T-cell (primary cell): ENCODE results near the gene CR1. TPM values are rescaled to one million over a fixed set of nuclear protein-coding genes. Genes with fewer than 3 reads are reported as not detected.

Source experiments
- ATAC-seq, 4 experiments: fragments of 200-7000 bp in 3 of 4; fragments of 150-1000 bp in 1 of 4; cut with Tn5 transposase; replicated peaks in 1 of 4; 1 replicate in 3 of 4; 2 replicates in 1 of 4; pipeline ENCODE4 v1.10.0; 2021; ENCODE audit warnings: moderate library complexity in 3 of 4, mild to moderate bottlenecking in 2 of 4, moderate number of reproducible peaks in 1 of 4
- CTCF ChIA-PET, 2 donors: fragments of 300-600 bp; sonication (Branson Sonifier 250); formaldehyde crosslinking; loops; one replicate each; lab custom pipeline; 2022; ENCODE audit warnings: antibody characterized with exemption in 2 of 2; lab: Charles Lee
- POLR2A ChIA-PET, 2 donors: fragments of 300-600 bp; sonication (Branson Sonifier 250); formaldehyde crosslinking; loops; one replicate each; lab custom pipeline; 2022; ENCODE audit warnings: antibody characterized with exemption in 2 of 2; lab: Charles Lee
- DNase-seq, 35 experiments: peaks; one replicate each; pipeline versions ENCODE4 v3.0.0 to v3.0.0-alpha.2; 2013 to 2023
- H3K27ac ChIP-seq: one replicate; pipeline ENCODE4 v1.5.1; 2013; ENCODE audit warnings: low read length
- H3K27me3 ChIP-seq, 2 experiments: replicated peaks in 1 of 2; 1 replicate in 1 of 2; 2 replicates in 1 of 2; pipeline versions ENCODE4 v1.6.1 to v1.7.0; 2013; ENCODE audit warnings: low read length in 1 of 2, mixed read lengths in 1 of 2; ENCODE audit not compliant: control insufficient read depth in 2 of 2, insufficient read depth in 2 of 2; ENCODE audit errors: extremely low read depth in 1 of 2
- H3K36me3 ChIP-seq, 2 donors: 1 replicate in 1 of 2; 2 replicates in 1 of 2; pipeline versions ENCODE4 v1.6.1 to v1.7.0; 2013; ENCODE audit warnings: low read length in 1 of 2; ENCODE audit not compliant: control insufficient read depth in 2 of 2, insufficient read depth in 1 of 2; ENCODE audit errors: extremely low read depth in 1 of 2
- H3K4me1 ChIP-seq, 2 experiments: 1 replicate in 1 of 2; 2 replicates in 1 of 2; pipeline versions ENCODE4 v1.6.1 to v1.7.0; 2013; ENCODE audit warnings: low read length in 2 of 2, mixed read lengths in 1 of 2; ENCODE audit not compliant: insufficient read depth in 2 of 2, control insufficient read depth in 1 of 2; ENCODE audit errors: extremely low read depth in 1 of 2
- H3K4me3 ChIP-seq, 2 donors: 1 replicate in 1 of 2; 2 replicates in 1 of 2; pipeline versions ENCODE4 v1.5.1 to v1.7.0; 2013; ENCODE audit warnings: mild to moderate bottlenecking in 2 of 2, low read length in 1 of 2, moderate library complexity in 1 of 2; ENCODE audit not compliant: control insufficient read depth in 1 of 2; ENCODE audit errors: extremely low read depth in 1 of 2
- H3K9me3 ChIP-seq: 2 replicates; pipeline ENCODE4 v1.7.0; 2013
- H3K27ac Mint-ChIP-seq, 2 donors: one replicate each; pipeline ENCODE4 v1.8.0; 2020 to 2021; ENCODE audit warnings: mild to moderate bottlenecking in 2 of 2, mixed read lengths in 2 of 2
- H3K27me3 Mint-ChIP-seq, 2 donors: one replicate each; pipeline ENCODE4 v1.8.0; 2021 to 2022; ENCODE audit warnings: mixed read lengths in 2 of 2
- H3K36me3 Mint-ChIP-seq: one replicate; pipeline ENCODE4 v1.8.0; 2021; ENCODE audit warnings: mixed read lengths
- H3K4me1 Mint-ChIP-seq, 3 donors: one replicate each; pipeline ENCODE4 v1.8.0; 2020 to 2022; ENCODE audit warnings: mixed read lengths in 3 of 3, mild to moderate bottlenecking in 1 of 3
- H3K4me3 Mint-ChIP-seq, 3 donors: one replicate each; pipeline ENCODE4 v1.8.0; 2020 to 2022; ENCODE audit warnings: mild to moderate bottlenecking in 3 of 3, mixed read lengths in 3 of 3, moderate library complexity in 3 of 3
- H3K9me3 Mint-ChIP-seq, 3 donors: one replicate each; pipeline ENCODE4 v1.8.0; 2020 to 2022; ENCODE audit warnings: mixed read lengths in 3 of 3
- WGBS: methylation state at CpG from one replicate; pipeline ENCODE4 v1.1.5; 2013; ENCODE audit warnings: missing lambda C conversion rate; ENCODE audit not compliant: insufficient coverage; 5-methylcytosine and 5-hydroxymethylcytosine counted together
- total RNA-seq, 35 experiments: library from RNA in 6 of 35; stranded (reverse) in 6 of 35; fragments of 120-200 nt in 1 of 35; gene quantifications; one replicate each; pipeline versions ENCODE4 v1.2.1 to v1.2.4 and lab custom pipeline; 2013 to 2026

CR1 gene
- total RNA-seq, 5 donors from 2014 or later (not counting 1 experiment from before 2014, with no cell fraction given) = 2.8 to 11.7 (median 8.8) TPM

DNA sequence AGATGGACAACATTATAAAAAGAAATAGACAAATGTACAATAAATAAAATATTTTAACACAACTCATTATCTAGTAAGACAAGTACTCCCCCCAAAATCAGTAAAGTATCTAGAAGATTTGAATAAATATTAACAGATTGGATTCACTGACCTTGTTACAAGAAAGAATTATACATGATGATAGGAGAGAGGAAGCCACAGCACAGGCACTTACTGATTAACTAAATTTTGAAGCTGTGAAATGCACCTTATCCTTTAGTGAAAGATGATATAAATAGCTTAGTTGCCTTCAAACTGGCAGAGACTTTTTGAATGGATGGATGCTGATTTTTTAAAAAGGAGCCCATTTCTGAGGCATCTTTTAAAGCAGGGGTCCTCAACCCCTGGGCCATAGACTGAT lies 8.5 kb downstream of the CR1 start:
- no peak overlapping the region for H3K4me3 Mint-ChIP-seq
- H3K27ac ChIP-seq = no peak overlapping the region
- ChIA-PET POLR2A (no interaction called here), CTCF (no interaction called here)
- H3K27me3 Mint-ChIP-seq = peaks cover 18 to 25% of the 10 kb centered on the region in 2 donors
- DNase-seq (no peak), ATAC-seq (no peak)
- H3K9me3 ChIP-seq = no peaks in the 10 kb centered on the region
- peaks cover 0 to under 1% (median 0%) of the 10 kb centered on the region in 3 donors for H3K4me1 Mint-ChIP-seq
- peaks cover 3% of the 10 kb centered on the region for H3K36me3 Mint-ChIP-seq
- H3K4me1 ChIP-seq = no peaks in the 10 kb centered on the region
- H3K4me3 ChIP-seq = no peak overlapping the region
- no peaks in the 10 kb centered on the region for H3K36me3 ChIP-seq
- H3K27ac Mint-ChIP-seq = no peak overlapping the region
- H3K9me3 Mint-ChIP-seq = no peaks in the 10 kb centered on the region
- H3K27me3 ChIP-seq = no peaks in the 10 kb centered on the region

DNA sequence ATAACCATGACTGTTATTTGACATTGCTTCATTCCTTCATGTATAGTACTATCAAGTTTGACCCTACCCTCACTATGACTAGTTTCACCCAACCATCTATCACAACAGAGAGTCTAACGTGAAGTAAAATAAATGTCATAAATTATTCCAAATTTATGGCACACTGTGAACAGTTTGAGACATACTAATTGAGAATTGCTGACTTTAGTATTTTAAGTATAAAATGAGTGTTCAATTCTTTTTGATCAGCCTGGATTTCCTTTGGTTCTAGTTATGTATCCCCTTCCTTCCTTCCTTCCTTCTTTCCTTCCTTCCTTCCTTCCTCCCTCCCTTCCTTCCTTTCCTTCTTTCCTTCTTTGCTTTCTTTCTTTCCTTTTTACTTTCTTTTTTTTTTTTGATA lies 14.5 kb downstream of the CR1 start:
- DNase-seq (no peak), ATAC-seq (no peak)
- Histone ChIP-seq H3K9me3 (no peaks in the 10 kb centered on the region), H3K27me3 (no peaks in the 10 kb centered on the region), H3K27ac (no peak overlapping the region), H3K4me1 (no peaks in the 10 kb centered on the region), H3K36me3 (no peaks in the 10 kb centered on the region), H3K4me3 (no peak overlapping the region)
- WGBS = no CpG with 5 or more reads among the region's 1 CpG
- peaks cover 0 to 12% (median 0%) of the 10 kb centered on the region in 3 donors for H3K4me1 Mint-ChIP-seq
- POLR2A ChIA-PET = no interaction called here
- CTCF ChIA-PET = interaction anchor here in 1 of 2 donors (1.4 kb wide), 1 partner anchor 9 kb away, joined by 4 read pairs; no protein-coding TSS in a partner anchor
- no peak overlapping the region for H3K27ac Mint-ChIP-seq
- H3K9me3 Mint-ChIP-seq = no peaks in the 10 kb centered on the region
- no peak overlapping the region for H3K4me3 Mint-ChIP-seq
- H3K36me3 Mint-ChIP-seq = peaks cover 3% of the 10 kb centered on the region
- H3K27me3 Mint-ChIP-seq = peaks cover 3 to 9% of the 10 kb centered on the region in 2 donors

DNA sequence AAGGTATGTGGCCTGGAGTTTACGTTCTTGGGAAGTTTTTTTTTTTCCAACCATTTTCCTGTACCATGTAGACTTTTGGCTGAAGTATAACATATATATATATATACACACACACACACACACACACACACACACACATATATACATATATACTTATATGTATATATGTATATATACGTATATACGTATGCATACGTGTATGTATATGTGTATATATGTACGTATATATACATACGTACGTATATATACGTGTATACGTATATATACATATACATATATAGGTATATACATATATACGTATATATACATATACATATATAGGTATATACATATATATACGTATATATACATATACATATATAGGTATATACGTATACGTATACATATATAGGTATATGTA lies 18.9 kb downstream of the CR1 start:
- peaks cover 1 to 4% of the 10 kb centered on the region in 2 donors for H3K27me3 Mint-ChIP-seq
- H3K36me3 Mint-ChIP-seq = no peaks in the 10 kb centered on the region
- no peaks in the 10 kb centered on the region for H3K27me3 ChIP-seq
- DNase-seq = no peak
- H3K4me3 ChIP-seq = no peak overlapping the region
- no peaks in the 10 kb centered on the region for H3K4me1 ChIP-seq
- no CpG with 5 or more reads among the region's 13 CpGs for WGBS
- no peaks in the 10 kb centered on the region for H3K9me3 ChIP-seq
- H3K27ac ChIP-seq = no peak overlapping the region
- peaks cover 0 to 12% (median 0%) of the 10 kb centered on the region in 3 donors for H3K4me1 Mint-ChIP-seq
- no peak overlapping the region for H3K4me3 Mint-ChIP-seq
- peaks cover 0 to 3% (median 0%) of the 10 kb centered on the region in 3 donors for H3K9me3 Mint-ChIP-seq
- H3K27ac Mint-ChIP-seq = no peak overlapping the region
- CTCF ChIA-PET = no interaction called here
- POLR2A ChIA-PET = no interaction called here
- ATAC-seq = no peak
- H3K36me3 ChIP-seq = no peaks in the 10 kb centered on the region

DNA sequence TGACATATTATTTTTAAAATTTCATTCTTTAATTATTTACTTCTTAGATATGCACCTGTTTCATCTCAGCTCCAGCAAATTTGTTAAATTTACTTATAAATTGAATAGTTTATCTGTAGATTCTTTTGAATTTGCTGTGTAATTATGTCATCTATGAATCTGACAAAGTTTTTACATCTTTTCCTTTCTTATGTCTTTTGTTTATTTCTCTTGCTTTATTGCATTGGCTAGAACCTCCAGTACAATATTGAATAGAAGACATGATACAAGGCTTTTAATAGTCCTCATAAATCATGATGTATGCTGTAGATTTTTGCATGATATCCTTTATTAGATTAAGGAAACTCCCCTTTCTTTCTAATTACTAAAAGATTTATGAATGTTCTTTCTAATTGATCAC lies 20.8 kb downstream of the CR1 start:
- peaks cover 0 to 3% (median 0%) of the 10 kb centered on the region in 3 donors for H3K9me3 Mint-ChIP-seq
- H3K4me3 ChIP-seq = no peak overlapping the region
- DNase-seq (no peak), ATAC-seq (no peak)
- no peak overlapping the region for H3K27ac ChIP-seq
- CTCF ChIA-PET = no interaction called here
- H3K9me3 ChIP-seq = no peaks in the 10 kb centered on the region
- H3K36me3 ChIP-seq = no peaks in the 10 kb centered on the region
- peaks cover 1 to 8% of the 10 kb centered on the region in 2 donors for H3K27me3 Mint-ChIP-seq
- H3K36me3 Mint-ChIP-seq = no peaks in the 10 kb centered on the region
- H3K27me3 ChIP-seq = peaks cover 0 to 3% of the 10 kb centered on the region in 2 experiments
- H3K4me1 Mint-ChIP-seq = peaks cover 0 to 5% (median 0%) of the 10 kb centered on the region in 3 donors
- no peak overlapping the region for H3K27ac Mint-ChIP-seq
- H3K4me3 Mint-ChIP-seq = no peak overlapping the region
- H3K4me1 ChIP-seq = no peaks in the 10 kb centered on the region
- POLR2A ChIA-PET = no interaction called here

DNA sequence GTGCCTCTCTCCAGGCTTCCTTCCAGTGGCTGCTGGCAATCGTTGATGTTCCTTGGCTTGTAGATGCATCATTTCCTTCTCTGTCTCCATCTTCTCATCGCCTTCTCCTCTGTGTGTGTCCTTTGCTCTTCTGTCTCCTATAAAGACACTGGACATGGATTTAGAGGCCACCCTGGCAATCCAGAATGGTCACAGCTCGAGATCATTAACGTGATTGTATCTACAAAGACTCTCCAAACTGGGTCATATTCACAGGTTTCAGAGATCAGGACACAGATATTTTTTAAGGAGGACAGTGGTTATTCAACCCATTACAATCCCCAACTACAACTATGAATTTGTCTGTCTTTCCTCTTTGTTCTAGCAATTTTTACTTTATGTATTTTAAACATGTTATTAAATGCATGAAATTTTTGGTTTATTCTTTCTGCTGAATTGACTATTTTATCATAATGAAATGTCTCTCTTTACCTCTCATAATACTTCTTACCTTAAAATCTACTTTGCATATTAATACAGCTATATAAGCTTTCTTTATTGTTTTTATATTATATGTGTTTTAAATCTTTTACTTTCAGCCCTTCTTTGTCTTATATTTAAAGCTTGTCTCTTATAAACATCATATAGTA lies 22.8 kb downstream of the CR1 start:
- Histone ChIP-seq H3K9me3 (no peaks in the 10 kb centered on the region), H3K4me1 (no peaks in the 10 kb centered on the region), H3K27me3 (peaks cover 0 to 3% of the 10 kb centered on the region in 2 experiments), H3K27ac (no peak overlapping the region), H3K36me3 (no peaks in the 10 kb centered on the region), H3K4me3 (no peak overlapping the region)
- peaks cover 0 to 3% (median 0%) of the 10 kb centered on the region in 3 donors for H3K9me3 Mint-ChIP-seq
- ChIA-PET POLR2A (no interaction called here), CTCF (interaction anchor here in 1 of 2 donors (1.0 kb wide), 1 partner anchor 119 kb away, joined by 3 read pairs; no protein-coding TSS in a partner anchor)
- H3K36me3 Mint-ChIP-seq = no peaks in the 10 kb centered on the region
- WGBS = 64% methylated on average over 2 of the region's 4 CpGs
- no peak for DNase-seq
- peaks cover under 1 to 9% of the 10 kb centered on the region in 2 donors for H3K27me3 Mint-ChIP-seq
- no peak overlapping the region for H3K4me3 Mint-ChIP-seq
- H3K4me1 Mint-ChIP-seq = peaks cover 0 to 2% (median 0%) of the 10 kb centered on the region in 3 donors
- H3K27ac Mint-ChIP-seq = no peak overlapping the region
- ATAC-seq = no peak

DNA sequence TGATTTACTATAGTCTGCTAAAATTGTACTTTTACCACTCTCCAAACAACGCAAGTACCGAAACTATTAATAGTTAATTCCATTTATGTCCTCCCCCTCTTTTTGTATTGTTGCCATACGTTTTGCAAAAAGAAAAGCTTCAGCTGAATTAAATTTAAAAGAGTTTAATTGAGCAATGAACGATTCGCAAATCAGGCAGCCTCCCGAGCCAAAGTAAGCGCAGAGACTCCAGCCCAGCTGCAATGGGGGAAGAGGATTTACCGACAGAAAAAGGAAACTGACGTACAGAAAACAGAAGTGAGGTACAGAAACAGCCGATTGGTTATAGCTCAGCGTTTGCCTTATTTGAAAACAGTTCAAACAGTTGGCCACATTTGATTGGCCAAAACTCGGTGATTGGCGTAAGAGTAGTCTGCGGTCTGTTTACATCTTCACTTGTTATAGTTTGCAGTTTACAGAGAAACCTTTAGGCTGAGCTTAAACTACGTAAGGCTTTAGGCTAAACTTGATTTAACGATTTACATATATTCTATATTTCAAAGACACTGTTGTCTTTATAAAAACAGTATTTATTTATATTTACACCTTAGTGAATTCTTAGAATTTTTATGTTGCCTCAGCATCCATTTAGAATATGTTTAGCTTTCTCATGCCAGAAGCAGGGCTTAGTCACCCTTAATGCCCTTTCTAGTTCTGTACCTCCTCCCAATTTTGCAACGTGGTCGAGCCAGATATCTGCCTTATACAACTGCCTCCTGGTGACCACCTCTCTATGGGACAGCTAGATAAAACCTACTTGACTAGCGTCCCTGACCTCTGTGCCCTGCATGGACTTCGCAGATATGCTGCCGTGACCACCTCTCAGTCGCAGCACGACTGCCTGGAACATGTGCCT lies 23.8 kb downstream of the CR1 start:
- H3K4me1 ChIP-seq = no peaks in the 10 kb centered on the region
- no peak for DNase-seq
- Mint-ChIP-seq H3K4me1 (no peaks in the 10 kb centered on the region), H3K9me3 (peaks cover 0 to 3% (median 0%) of the 10 kb centered on the region in 3 donors), H3K4me3 (no peak overlapping the region), H3K36me3 (no peaks in the 10 kb centered on the region), H3K27ac (no peak overlapping the region), H3K27me3 (peaks cover 0 to 12% of the 10 kb centered on the region in 2 donors)
- no peak overlapping the region for H3K4me3 ChIP-seq
- ChIA-PET CTCF (interaction anchor here in 1 of 2 donors (0.7 to 1.0 kb wide), 4 partner anchors 10 to 429 kb away, joined by 3 to 11 read pairs (median 4); no protein-coding TSS in a partner anchor), POLR2A (no interaction called here)
- no peak overlapping the region for H3K27ac ChIP-seq
- H3K36me3 ChIP-seq = no peaks in the 10 kb centered on the region
- H3K9me3 ChIP-seq = no peaks in the 10 kb centered on the region
- H3K27me3 ChIP-seq = peaks cover 0 to 5% of the 10 kb centered on the region in 2 experiments
- no peak for ATAC-seq
- 94% methylated on average over 15 of the region's 23 CpGs for WGBS
